Testis (tissue), 3 donors: Measurements from ENCODE around the gene FOXN3. TPM values are rescaled to one million over a fixed set of nuclear protein-coding genes. Genes with fewer than 3 reads are reported as not detected.

Experiments used
- DNase-seq: peaks from one replicate; pipeline ENCODE4 v3.0.0-alpha.2; 2019
- H3K27ac ChIP-seq, 2 donors: fragments of 200-600 bp; sonication (generic); one replicate each; pipeline ENCODE4 v1.5.1; 2019
- H3K27me3 ChIP-seq: fragments of 200-600 bp; sonication (generic); one replicate; pipeline ENCODE4 v1.5.1; 2019
- H3K36me3 ChIP-seq: fragments of 200-600 bp; sonication (generic); one replicate; pipeline ENCODE4 v1.5.1; 2017; ENCODE audit warnings: low read depth; ENCODE audit errors: missing control alignments
- H3K4me1 ChIP-seq: fragments of 200-600 bp; sonication (generic); one replicate; pipeline ENCODE4 v1.5.1; 2019
- H3K4me3 ChIP-seq, 2 donors: fragments of 200-600 bp; sonication (generic); one replicate each; pipeline ENCODE4 v1.5.1; 2017 to 2019
- H3K9me3 ChIP-seq: fragments of 200-600 bp; sonication (generic); one replicate; pipeline ENCODE4 v1.5.1; 2017
- POLR2A ChIP-seq: fragments of 450-650 bp; IDR thresholded peaks from one replicate; pipeline ENCODE4 v1.6.1; 2017; ENCODE audit warnings: antibody characterized with exemption, mild to moderate bottlenecking, moderate library complexity
- WGBS, 2 donors: methylation state at CpG; one replicate each; pipeline ENCODE4 v1.1.5; 2018; 5-methylcytosine and 5-hydroxymethylcytosine counted together
- intact Hi-C: fragments of 100-400 bp; cut with DNase I; formaldehyde crosslinking; loops from one replicate; pipeline ENCODE4 v1.15.1; 2023; ENCODE audit warnings: low total_unique reads
- polyA plus RNA-seq: library from polyadenylated mRNA; stranded (reverse); fragments of 350-450 nt; fragmentation: Illumina TruSeq; extraction: RNeasy Lipid Tissue Mini Kit (QIAGEN cat#74804); gene quantifications from one replicate; pipeline ENCODE4 v1.2.3, GENCODE V29; 2014; ENCODE audit warnings: low read depth, low replicate concordance; ENCODE audit not compliant: insufficient read depth
- total RNA-seq, 2 donors: library from RNA; depleted of rRNA; stranded (reverse); fragments of >200 nt; gene quantifications; one replicate each; pipeline ENCODE4 v1.2.3, GENCODE V29; 2016
- TF ChIP-seq, protein P1 (sequence below), 3 experiments: fragments of 450-650 bp in 2 of 3; fragments of 200-600 bp in 1 of 3; sonication (generic) in 1 of 3; IDR thresholded peaks; one replicate each; pipeline ENCODE4 v1.5.1; 2016 to 2019; ENCODE audit warnings: antibody characterized with exemption in 3 of 3, mild to moderate bottlenecking in 2 of 3, moderate library complexity in 1 of 3

Gene FOXN3
- total and polyA plus RNA-seq, 3 donors from 2014 or later = 40.7 to 103 (median 100) TPM

DNA sequence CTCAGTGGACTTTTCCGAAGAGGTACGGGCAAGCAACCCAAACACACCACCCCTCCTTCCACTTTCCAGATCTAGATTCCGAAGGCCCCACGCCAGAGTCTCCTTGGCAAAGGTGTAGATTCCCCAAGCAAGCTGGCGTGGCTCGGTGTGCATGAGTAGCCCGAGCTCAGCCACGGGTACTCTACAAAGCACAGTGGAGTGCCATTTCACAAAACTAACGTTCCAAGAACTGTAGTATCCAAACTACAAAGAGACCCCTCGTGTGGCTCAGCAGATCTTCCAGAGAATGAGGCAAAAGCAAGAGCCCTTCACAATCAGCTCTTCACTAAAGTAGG lies 72.1 kb downstream of the FOXN3 start:
- no peaks in the 10 kb centered on the region for H3K27me3 ChIP-seq
- no peak for TF ChIP-seq POLR2A
- TF ChIP-seq, protein P1, sequence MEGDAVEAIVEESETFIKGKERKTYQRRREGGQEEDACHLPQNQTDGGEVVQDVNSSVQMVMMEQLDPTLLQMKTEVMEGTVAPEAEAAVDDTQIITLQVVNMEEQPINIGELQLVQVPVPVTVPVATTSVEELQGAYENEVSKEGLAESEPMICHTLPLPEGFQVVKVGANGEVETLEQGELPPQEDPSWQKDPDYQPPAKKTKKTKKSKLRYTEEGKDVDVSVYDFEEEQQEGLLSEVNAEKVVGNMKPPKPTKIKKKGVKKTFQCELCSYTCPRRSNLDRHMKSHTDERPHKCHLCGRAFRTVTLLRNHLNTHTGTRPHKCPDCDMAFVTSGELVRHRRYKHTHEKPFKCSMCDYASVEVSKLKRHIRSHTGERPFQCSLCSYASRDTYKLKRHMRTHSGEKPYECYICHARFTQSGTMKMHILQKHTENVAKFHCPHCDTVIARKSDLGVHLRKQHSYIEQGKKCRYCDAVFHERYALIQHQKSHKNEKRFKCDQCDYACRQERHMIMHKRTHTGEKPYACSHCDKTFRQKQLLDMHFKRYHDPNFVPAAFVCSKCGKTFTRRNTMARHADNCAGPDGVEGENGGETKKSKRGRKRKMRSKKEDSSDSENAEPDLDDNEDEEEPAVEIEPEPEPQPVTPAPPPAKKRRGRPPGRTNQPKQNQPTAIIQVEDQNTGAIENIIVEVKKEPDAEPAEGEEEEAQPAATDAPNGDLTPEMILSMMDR (IDR thresholded peaks at IDR 0.05) = no peak
- WGBS, 2 donors = 59 to 65% methylated on average over 10 of the region's 10 CpGs
- no peaks in the 10 kb centered on the region for H3K9me3 ChIP-seq
- peaks cover 11% of the 10 kb centered on the region for H3K4me1 ChIP-seq
- intact Hi-C loops = no loop called here
- no peak for DNase-seq
- H3K36me3 ChIP-seq = no peaks in the 10 kb centered on the region
- H3K27ac ChIP-seq = no peak overlapping the region
- no peak overlapping the region for H3K4me3 ChIP-seq

GRCh38 chr14:89343356-89343755 lies 73.7 kb downstream of the FOXN3 start:
- TF ChIP-seq, protein P1 (IDR thresholded peaks at IDR 0.05) = no peak
- TF ChIP-seq POLR2A = no peak
- DNase-seq = no peak
- Histone ChIP-seq H3K27me3 (no peaks in the 10 kb centered on the region), H3K4me1 (peaks cover 27% of the 10 kb centered on the region), H3K27ac (no peak overlapping the region), H3K4me3 (no peak overlapping the region), H3K9me3 (no peaks in the 10 kb centered on the region), H3K36me3 (no peaks in the 10 kb centered on the region)
- intact Hi-C loops = no loop called here
- 53 to 68% methylated on average over 2 of the region's 2 CpGs for WGBS, 2 donors

DNA sequence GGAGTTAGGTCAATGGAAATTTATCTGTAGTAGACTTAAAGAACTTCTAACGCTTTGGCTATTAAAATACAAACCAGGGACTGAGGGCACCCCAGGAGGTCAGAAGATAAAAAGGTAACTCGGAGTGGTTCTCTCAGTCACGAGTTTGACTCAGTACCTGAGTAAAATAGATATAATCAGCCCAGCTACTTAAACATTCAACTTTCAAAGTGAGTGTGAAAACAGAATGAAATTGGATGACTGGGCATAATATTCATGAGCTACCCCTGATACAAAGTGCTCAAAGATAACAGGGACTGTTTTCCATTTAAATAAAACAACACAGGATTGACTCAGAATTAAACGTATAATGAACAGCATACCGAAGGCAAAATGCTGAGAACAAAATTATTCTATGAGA lies 75.0 kb downstream of the FOXN3 start:
- Histone ChIP-seq H3K27me3 (no peaks in the 10 kb centered on the region), H3K4me3 (no peak overlapping the region), H3K9me3 (no peaks in the 10 kb centered on the region), H3K36me3 (no peaks in the 10 kb centered on the region), H3K4me1 (peaks cover 40% of the 10 kb centered on the region), H3K27ac (no peak overlapping the region)
- TF ChIP-seq, protein P1 (IDR thresholded peaks at IDR 0.05) = no peak
- no peak for TF ChIP-seq POLR2A
- 76 to 82% methylated on average over 5 of the region's 5 CpGs for WGBS, 2 donors
- DNase-seq = no peak
- intact Hi-C loops = no loop called here

DNA sequence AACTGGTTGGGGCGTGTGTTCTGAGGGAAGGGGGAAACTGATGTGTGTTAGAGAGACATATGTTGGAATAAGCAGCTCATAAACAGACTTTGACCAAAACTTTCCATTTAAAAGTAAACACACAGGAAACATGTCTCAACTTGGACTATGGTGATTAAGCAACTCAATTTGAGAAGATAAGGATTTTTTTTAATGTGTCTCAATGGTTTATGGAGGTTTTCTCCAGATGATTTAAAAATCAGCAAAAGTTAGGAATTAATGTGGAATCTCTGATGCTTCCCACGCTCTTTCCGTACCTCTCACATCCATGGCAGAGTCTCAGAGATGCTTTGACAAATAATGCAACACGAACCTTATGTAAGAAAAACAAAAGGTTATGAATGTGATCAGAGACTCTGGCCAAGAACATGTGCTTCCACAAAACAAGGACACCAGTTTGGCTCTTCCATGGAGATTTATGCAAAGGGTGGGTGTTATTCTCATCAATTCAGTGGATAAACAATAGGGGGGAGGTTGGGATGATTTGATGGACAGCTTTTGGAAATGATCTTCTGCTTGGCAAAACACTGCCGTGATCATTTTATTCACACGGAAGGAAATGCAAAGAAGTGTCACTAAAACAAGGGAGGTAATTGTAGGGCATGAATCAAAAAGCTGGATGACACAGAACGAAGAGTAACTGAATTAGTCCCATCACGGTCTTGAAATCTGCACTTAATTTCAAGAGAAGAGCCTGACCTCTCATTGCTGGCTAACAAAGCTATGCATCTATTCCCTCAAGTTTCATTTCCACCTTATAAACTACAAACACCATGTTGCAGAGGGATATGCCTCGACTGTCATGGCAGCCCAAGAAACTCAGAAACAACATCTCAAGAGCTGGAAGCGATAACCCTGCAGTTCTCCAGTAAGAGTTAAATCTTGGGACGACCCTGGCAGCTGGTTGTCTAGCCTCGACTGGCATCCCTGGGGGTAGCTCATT lies 76.5 kb downstream of the FOXN3 start:
- no peak overlapping the region for H3K4me3 ChIP-seq
- H3K36me3 ChIP-seq = no peaks in the 10 kb centered on the region
- H3K27ac ChIP-seq = peak overlapping the region in 1 of 2 donors; percentile 46
- DNase-seq = no peak
- 57 to 68% methylated on average over 12 of the region's 12 CpGs for WGBS, 2 donors
- no peaks in the 10 kb centered on the region for H3K27me3 ChIP-seq
- intact Hi-C loops = no loop called here
- H3K4me1 ChIP-seq = peaks cover 40% of the 10 kb centered on the region
- TF ChIP-seq, protein P1 (IDR thresholded peaks at IDR 0.05) = no peak
- no peak for TF ChIP-seq POLR2A
- no peaks in the 10 kb centered on the region for H3K9me3 ChIP-seq

GRCh38 chr14:89339579-89339978 lies 77.5 kb downstream of the FOXN3 start:
- intact Hi-C loops = no loop called here
- H3K36me3 ChIP-seq = no peaks in the 10 kb centered on the region
- no peaks in the 10 kb centered on the region for H3K27me3 ChIP-seq
- DNase-seq = no peak
- H3K4me3 ChIP-seq = no peak overlapping the region
- WGBS, 2 donors = 49 to 52% methylated on average over 9 of the region's 9 CpGs
- peak overlapping the region; percentile 46 to 68 for H3K27ac ChIP-seq
- TF ChIP-seq POLR2A = no peak
- TF ChIP-seq, protein P1 (IDR thresholded peaks at IDR 0.05) = no peak
- H3K9me3 ChIP-seq = no peaks in the 10 kb centered on the region
- H3K4me1 ChIP-seq = peaks cover 40% of the 10 kb centered on the region
